Suprapubic skin (tissue), 4 donors: ENCODE measurements around the gene SLX9. TPM values are rescaled to one million over a fixed set of nuclear protein-coding genes. Genes with fewer than 3 reads are reported as not detected.

Experiments
- DNase-seq, 2 donors: peaks; one replicate each; pipeline ENCODE4 v3.0.0-alpha.2; 2019; ENCODE audit warnings: low spot score in 2 of 2
- H3K27ac ChIP-seq: fragments of 200-600 bp; sonication (generic); one replicate; pipeline ENCODE4 v1.5.1; 2019
- H3K27me3 ChIP-seq: fragments of 200-600 bp; sonication (generic); one replicate; pipeline ENCODE4 v1.5.1; 2019
- H3K36me3 ChIP-seq: fragments of 200-600 bp; sonication (generic); one replicate; pipeline ENCODE4 v1.5.1; 2019
- H3K4me1 ChIP-seq: fragments of 200-600 bp; sonication (generic); one replicate; pipeline ENCODE4 v1.5.1; 2019
- H3K4me3 ChIP-seq: fragments of 200-600 bp; sonication (generic); one replicate; pipeline ENCODE4 v1.5.1; 2019; ENCODE audit warnings: mild to moderate bottlenecking
- H3K9me3 ChIP-seq: fragments of 200-600 bp; sonication (generic); one replicate; pipeline ENCODE4 v1.5.1; 2019
- EP300 ChIP-seq: sonication (generic); formaldehyde crosslinking; IDR thresholded peaks from one replicate; pipeline ENCODE4 v1.6.1; 2017; ENCODE audit warnings: antibody characterized with exemption
- POLR2A ChIP-seq, 2 donors: fragments of 450-650 bp; IDR thresholded peaks; one replicate each; pipeline ENCODE4 v1.6.1; 2017; ENCODE audit warnings: antibody characterized with exemption in 2 of 2, mild to moderate bottlenecking in 2 of 2, moderate library complexity in 2 of 2
- POLR2AphosphoS5 ChIP-seq, 3 donors: sonication (generic); formaldehyde crosslinking; IDR thresholded peaks; one replicate each; pipeline ENCODE4 v1.6.1; 2017; ENCODE audit warnings: antibody characterized with exemption in 3 of 3
- WGBS: methylation state at CpG from one replicate; pipeline ENCODE4 v1.1.5; 2018; 5-methylcytosine and 5-hydroxymethylcytosine counted together
- total RNA-seq, 4 donors: library from RNA; depleted of rRNA; stranded (reverse); fragments of >200 nt; gene quantifications; one replicate each; pipeline ENCODE4 v1.1.0, GENCODE V29; 2016
- TF ChIP-seq, protein P1 (sequence below), 2 donors: fragments of 200-600 bp in 1 of 2; fragments of 450-650 bp in 1 of 2; sonication (generic) in 1 of 2; IDR thresholded peaks; one replicate each; pipeline ENCODE4 v1.5.1; 2016 to 2019; ENCODE audit warnings: antibody characterized with exemption in 2 of 2, mild to moderate bottlenecking in 1 of 2, moderate library complexity in 1 of 2

SLX9 gene
- total RNA-seq, 4 donors from 2014 or later = 13.4 to 16.9 (median 14.4) TPM

DNA sequence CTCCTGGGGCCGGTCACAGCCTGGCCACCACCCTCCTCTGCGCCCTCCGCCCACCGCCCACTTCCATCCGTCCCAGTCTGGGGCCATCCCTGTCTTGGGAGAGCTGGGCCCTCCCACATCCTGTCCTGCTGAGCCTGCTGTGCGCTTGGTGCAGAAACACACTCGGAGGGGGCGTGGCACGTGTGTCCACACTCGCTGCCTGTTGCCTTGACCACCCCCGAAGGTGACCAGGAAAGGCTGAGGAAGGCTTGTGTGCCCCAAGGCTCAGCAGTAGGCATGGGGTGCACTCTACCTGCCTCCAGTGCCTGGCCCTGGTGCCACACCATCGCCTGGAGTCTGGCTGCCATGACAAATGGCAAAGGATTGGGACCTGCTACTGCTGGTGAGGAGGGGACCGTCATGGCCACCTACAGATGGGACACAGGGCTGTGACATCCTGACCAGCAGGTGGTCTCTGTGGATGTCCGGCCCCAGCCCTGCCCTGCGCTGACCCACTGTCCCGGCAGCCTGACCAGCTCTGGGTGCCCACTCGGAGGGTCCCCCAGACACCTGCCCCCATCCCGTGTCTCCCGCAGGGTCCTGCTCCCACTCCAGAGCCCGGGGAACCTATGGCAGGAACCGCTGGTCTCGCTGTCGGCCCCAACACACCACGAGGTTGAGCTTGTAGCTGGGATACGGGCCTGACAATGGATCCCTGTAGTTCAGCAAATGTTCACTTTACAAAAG lies 43.1 kb upstream of the SLX9 start:
- peaks cover 11% of the 10 kb centered on the region for H3K27me3 ChIP-seq
- no peak for TF ChIP-seq EP300
- TF ChIP-seq POLR2AphosphoS5 (IDR thresholded peaks at IDR 0.05) = no peak
- no peak for TF ChIP-seq POLR2A (IDR thresholded peaks at IDR 0.05)
- TF ChIP-seq, protein P1, sequence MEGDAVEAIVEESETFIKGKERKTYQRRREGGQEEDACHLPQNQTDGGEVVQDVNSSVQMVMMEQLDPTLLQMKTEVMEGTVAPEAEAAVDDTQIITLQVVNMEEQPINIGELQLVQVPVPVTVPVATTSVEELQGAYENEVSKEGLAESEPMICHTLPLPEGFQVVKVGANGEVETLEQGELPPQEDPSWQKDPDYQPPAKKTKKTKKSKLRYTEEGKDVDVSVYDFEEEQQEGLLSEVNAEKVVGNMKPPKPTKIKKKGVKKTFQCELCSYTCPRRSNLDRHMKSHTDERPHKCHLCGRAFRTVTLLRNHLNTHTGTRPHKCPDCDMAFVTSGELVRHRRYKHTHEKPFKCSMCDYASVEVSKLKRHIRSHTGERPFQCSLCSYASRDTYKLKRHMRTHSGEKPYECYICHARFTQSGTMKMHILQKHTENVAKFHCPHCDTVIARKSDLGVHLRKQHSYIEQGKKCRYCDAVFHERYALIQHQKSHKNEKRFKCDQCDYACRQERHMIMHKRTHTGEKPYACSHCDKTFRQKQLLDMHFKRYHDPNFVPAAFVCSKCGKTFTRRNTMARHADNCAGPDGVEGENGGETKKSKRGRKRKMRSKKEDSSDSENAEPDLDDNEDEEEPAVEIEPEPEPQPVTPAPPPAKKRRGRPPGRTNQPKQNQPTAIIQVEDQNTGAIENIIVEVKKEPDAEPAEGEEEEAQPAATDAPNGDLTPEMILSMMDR (IDR thresholded peaks at IDR 0.05) = no peak
- no peak overlapping the region for H3K27ac ChIP-seq
- H3K4me1 ChIP-seq = peaks cover 13% of the 10 kb centered on the region
- no peak for DNase-seq
- WGBS = 77% methylated on average over 11 of the region's 25 CpGs
- H3K9me3 ChIP-seq = no peaks in the 10 kb centered on the region
- H3K4me3 ChIP-seq = no peak overlapping the region
- H3K36me3 ChIP-seq = no peaks in the 10 kb centered on the region

- H3K9me3 ChIP-seq = no peaks in the 10 kb centered on the region
- no peak for TF ChIP-seq EP300
- no peak for TF ChIP-seq POLR2A (IDR thresholded peaks at IDR 0.05)
- TF ChIP-seq, protein P1 (IDR thresholded peaks at IDR 0.05) = no peak
- no peak for TF ChIP-seq POLR2AphosphoS5 (IDR thresholded peaks at IDR 0.05)
- WGBS = 84% methylated on average over 15 of the region's 21 CpGs
- H3K36me3 ChIP-seq = no peaks in the 10 kb centered on the region
- no peak overlapping the region for H3K4me3 ChIP-seq
- DNase-seq = no peak
- H3K27ac ChIP-seq = no peak overlapping the region
- peaks cover 13% of the 10 kb centered on the region for H3K4me1 ChIP-seq
- peaks cover 11% of the 10 kb centered on the region for H3K27me3 ChIP-seq
These were observed 42.4 kb upstream of the SLX9 start for GRCh38 chr21:44897326-44898010.

- Histone ChIP-seq H3K9me3 (no peaks in the 10 kb centered on the region), H3K36me3 (no peaks in the 10 kb centered on the region), H3K4me3 (no peak overlapping the region), H3K4me1 (peaks cover 13% of the 10 kb centered on the region), H3K27me3 (peaks cover 11% of the 10 kb centered on the region), H3K27ac (no peak overlapping the region)
- no peak for DNase-seq
- WGBS = 59% methylated on average over 3 of the region's 13 CpGs
- TF ChIP-seq POLR2A (IDR thresholded peaks at IDR 0.05) (no peak), EP300 (no peak), POLR2AphosphoS5 (IDR thresholded peaks at IDR 0.05) (no peak)
- TF ChIP-seq, protein P1 (IDR thresholded peaks at IDR 0.05) = no peak
These were observed 41.8 kb upstream of the SLX9 start for GRCh38 chr21:44898011-44898488.

GRCh38 chr21:44898851-44899767 lies 40.7 kb upstream of the SLX9 start:
- 72% methylated on average over 19 of the region's 49 CpGs for WGBS
- peaks cover 13% of the 10 kb centered on the region for H3K4me1 ChIP-seq

More at GRCh38 chr21:44898851-44899767, 40.7 kb upstream of the SLX9 start:
- Histone ChIP-seq H3K27me3 (peaks cover 8% of the 10 kb centered on the region), H3K4me3 (no peak overlapping the region), H3K9me3 (no peaks in the 10 kb centered on the region), H3K27ac (no peak overlapping the region), H3K36me3 (no peaks in the 10 kb centered on the region)
- DNase-seq = no peak
- no peak for TF ChIP-seq EP300
- no peak for TF ChIP-seq POLR2AphosphoS5 (IDR thresholded peaks at IDR 0.05)
- no peak for TF ChIP-seq POLR2A (IDR thresholded peaks at IDR 0.05)
- TF ChIP-seq, protein P1 (IDR thresholded peaks at IDR 0.05) = no peak
